H9 (cell line): ENCODE measurements around the gene TNFAIP3. TPM values are rescaled to one million over a fixed set of nuclear protein-coding genes. Genes with fewer than 3 reads are reported as not detected.

Source experiments
- DNase-seq: peaks from one replicate; pipeline ENCODE4 v3.0.0-alpha.2; 2017
- H2AFZ ChIP-seq: one replicate; pipeline ENCODE4 v1.6.1; 2013; ENCODE audit warnings: mild to moderate bottlenecking, low read length, control low read depth, moderate library complexity
- H2AK5ac ChIP-seq: 2 replicates; pipeline ENCODE4 v1.6.1; 2013; ENCODE audit warnings: low read length, control low read depth, mixed read lengths; ENCODE audit not compliant: insufficient read length
- H2BK120ac ChIP-seq: one replicate; pipeline ENCODE4 v1.6.1; 2013; ENCODE audit warnings: low read depth, mild to moderate bottlenecking, low read length, control low read depth, inconsistent platforms; ENCODE audit not compliant: poor library complexity, severe bottlenecking
- H2BK12ac ChIP-seq: 2 replicates; pipeline ENCODE4 v1.6.1; 2013; ENCODE audit warnings: low read length, control low read depth, mixed read lengths, low read depth; ENCODE audit not compliant: insufficient read length
- H2BK15ac ChIP-seq: 2 replicates; pipeline ENCODE4 v1.6.1; 2013; ENCODE audit warnings: low read depth, low read length, control low read depth
- H2BK20ac ChIP-seq: one replicate; pipeline ENCODE4 v1.6.1; 2013; ENCODE audit warnings: low read depth, mild to moderate bottlenecking, low read length, control low read depth, inconsistent platforms; ENCODE audit not compliant: poor library complexity, severe bottlenecking
- H2BK5ac ChIP-seq: 2 replicates; pipeline ENCODE4 v1.6.1; 2013; ENCODE audit warnings: low read length, control low read depth, mixed read lengths; ENCODE audit not compliant: insufficient read length
- H3K14ac ChIP-seq: 2 replicates; pipeline ENCODE4 v1.6.1; 2013; ENCODE audit warnings: low read length, control low read depth; ENCODE audit not compliant: insufficient read depth
- H3K18ac ChIP-seq: 2 replicates; pipeline ENCODE4 v1.6.1; 2013; ENCODE audit warnings: low read depth, mild to moderate bottlenecking, mixed read lengths, low read length, control low read depth; ENCODE audit not compliant: insufficient read length
- H3K23ac ChIP-seq: 2 replicates; pipeline ENCODE4 v1.6.1; 2013; ENCODE audit warnings: low read length, control low read depth, mixed read lengths, low read depth; ENCODE audit not compliant: insufficient read length
- H3K23me2 ChIP-seq: 2 replicates; pipeline ENCODE4 v1.6.1; 2013; ENCODE audit warnings: low read depth, mild to moderate bottlenecking, mixed read lengths, low read length, control low read depth; ENCODE audit not compliant: insufficient read length, poor library complexity, severe bottlenecking
- H3K27ac ChIP-seq: 2 replicates; pipeline ENCODE4 v1.5.1; 2013; ENCODE audit warnings: low read length, control low read depth, mixed read lengths, low read depth; ENCODE audit not compliant: insufficient read length
- H3K27me3 ChIP-seq: 2 replicates; pipeline ENCODE4 v1.6.1; 2013; ENCODE audit warnings: low read length, control low read depth, inconsistent platforms; ENCODE audit not compliant: insufficient read depth
- H3K4ac ChIP-seq: 2 replicates; pipeline ENCODE4 v1.6.1; 2013; ENCODE audit warnings: low read depth, mild to moderate bottlenecking, control low read depth, inconsistent platforms, low read length, moderate library complexity
- H3K4me1 ChIP-seq: 2 replicates; pipeline ENCODE4 v1.6.1; 2013; ENCODE audit warnings: low read length, control low read depth, inconsistent platforms; ENCODE audit not compliant: insufficient read depth
- H3K4me2 ChIP-seq: 2 replicates; pipeline ENCODE4 v1.6.1; 2013; ENCODE audit warnings: low read length, control low read depth, mixed read lengths; ENCODE audit not compliant: insufficient read length, insufficient read depth
- H3K56ac ChIP-seq: 2 replicates; pipeline ENCODE4 v1.6.1; 2013; ENCODE audit warnings: low read depth, mild to moderate bottlenecking, mixed read lengths, low read length, control low read depth; ENCODE audit not compliant: insufficient read length
- H3K79me1 ChIP-seq: 2 replicates; pipeline ENCODE4 v1.6.1; 2013; ENCODE audit warnings: low read depth, mild to moderate bottlenecking, moderate library complexity, low read length, control low read depth, inconsistent platforms; ENCODE audit not compliant: insufficient read depth, poor library complexity, severe bottlenecking
- H3K79me2 ChIP-seq: 2 replicates; pipeline ENCODE4 v1.6.1; 2013; ENCODE audit warnings: low read length, control low read depth, inconsistent platforms; ENCODE audit not compliant: insufficient read depth
- H3K9ac ChIP-seq: 2 replicates; pipeline ENCODE4 v1.6.1; 2013; ENCODE audit warnings: low read length, control low read depth, mixed read lengths; ENCODE audit not compliant: insufficient read length; ENCODE audit errors: extremely low read depth
- H3K9me3 ChIP-seq: one replicate; pipeline ENCODE4 v1.6.1; 2013; ENCODE audit warnings: low read depth, low read length, inconsistent platforms; ENCODE audit not compliant: control insufficient read depth
- H3T11ph ChIP-seq: one replicate; pipeline ENCODE4 v1.6.1; 2013; ENCODE audit warnings: mild to moderate bottlenecking, low read length, control low read depth, inconsistent platforms
- H4K20me1 ChIP-seq: one replicate; pipeline ENCODE4 v1.6.1; 2013; ENCODE audit not compliant: control insufficient read depth, insufficient read length, insufficient read depth
- H4K5ac ChIP-seq: 2 replicates; pipeline ENCODE4 v1.6.1; 2013; ENCODE audit warnings: low read depth, mild to moderate bottlenecking, mixed read lengths, low read length, control low read depth; ENCODE audit not compliant: insufficient read length
- H4K8ac ChIP-seq: replicated peaks from 2 replicates; pipeline ENCODE4 v1.6.1; 2013; ENCODE audit warnings: low read length, control low read depth, mixed read lengths, low read depth; ENCODE audit not compliant: insufficient read length
- H4K91ac ChIP-seq: 2 replicates; pipeline ENCODE4 v1.6.1; 2013; ENCODE audit warnings: low read depth, mild to moderate bottlenecking, moderate library complexity, mixed read lengths, low read length, control low read depth; ENCODE audit not compliant: insufficient read length
- H3K27ac Mint-ChIP-seq, 3 experiments: 2 replicates in 2 of 3; 3 replicates in 1 of 3; pipeline ENCODE4 v1.8.0; 2020 to 2021; ENCODE audit warnings: mixed read lengths in 3 of 3, mild to moderate bottlenecking in 1 of 3, moderate library complexity in 1 of 3
- H3K27me3 Mint-ChIP-seq: 2 replicates; pipeline ENCODE4 v1.8.0; 2021; ENCODE audit warnings: low read depth, mild to moderate bottlenecking, moderate library complexity, mixed read lengths
- H3K36me3 Mint-ChIP-seq, 3 experiments: 2 replicates in 2 of 3; 3 replicates in 1 of 3; pipeline ENCODE4 v1.8.0; 2020 to 2021; ENCODE audit warnings: low read depth in 3 of 3, mixed read lengths in 3 of 3; ENCODE audit not compliant: insufficient read depth in 1 of 3
- H3K4me1 Mint-ChIP-seq, 2 experiments: 2 replicates each; pipeline ENCODE4 v1.8.0; 2020; ENCODE audit warnings: mixed read lengths in 2 of 2
- H3K4me3 Mint-ChIP-seq, 2 experiments: 2 replicates in 1 of 2; 3 replicates in 1 of 2; pipeline ENCODE4 v1.8.0; 2020 to 2021; ENCODE audit warnings: mild to moderate bottlenecking in 2 of 2, mixed read lengths in 2 of 2, moderate library complexity in 1 of 2
- H3K9me3 Mint-ChIP-seq, 2 experiments: 2 replicates in 1 of 2; 3 replicates in 1 of 2; pipeline ENCODE4 v1.8.0; 2020; ENCODE audit warnings: mild to moderate bottlenecking in 2 of 2, mixed read lengths in 2 of 2, moderate library complexity in 1 of 2
- WGBS: extraction: QIAGEN DNeasy Blood & Tissue Kit; methylation state at CpG from one replicate; pipeline ENCODE4 v1.1.7; 2013; ENCODE audit warnings: missing lambda C conversion rate, low lambda C conversion rate, mixed read lengths; ENCODE audit not compliant: insufficient read length; ENCODE audit errors: extremely low coverage; 5-methylcytosine and 5-hydroxymethylcytosine counted together
- total RNA-seq: library from RNA; stranded (reverse); gene quantifications from 2 replicates; pipeline ENCODE4 v1.2.1, GENCODE V29; 2021
- TF ChIP-seq, protein P1 (sequence below): fragments of 200-600 bp; sonication (generic); conservative IDR thresholded peaks from 3 replicates; pipeline ENCODE4 v1.8.0; 2021; ENCODE audit warnings: antibody characterized with exemption, mild to moderate bottlenecking

TNFAIP3 gene
- total RNA-seq, 1 experiment from 2014 or later = 3.7 TPM

- Histone ChIP-seq H3K4ac (no peak overlapping the region), H3K4me2 (no peak overlapping the region), H4K5ac (no peak overlapping the region), H3K4me1 (peaks cover 5% of the 10 kb centered on the region; the same call in 1 of the 2 replicates), H3K27ac (no peak overlapping the region), H2BK5ac (no peak overlapping the region), H3K9ac (no peak overlapping the region), H3K79me1 (no peaks in the 10 kb centered on the region), H2BK12ac (no peak overlapping the region), H3K9me3 (no peaks in the 10 kb centered on the region), H2AFZ (no peak overlapping the region), H3K56ac (no peak overlapping the region), H3K14ac (no peak overlapping the region), H4K20me1 (no peaks in the 10 kb centered on the region), H4K8ac (no peak overlapping the region), H2AK5ac (no peak overlapping the region), H4K91ac (no peak overlapping the region), H3K27me3 (no peaks in the 10 kb centered on the region), H3T11ph (no peak overlapping the region), H3K18ac (no peak overlapping the region), H3K23me2 (no peaks in the 10 kb centered on the region), H3K23ac (no peak overlapping the region), H3K79me2 (no peaks in the 10 kb centered on the region), H2BK15ac (no peak overlapping the region), H2BK120ac (no peak overlapping the region), H2BK20ac (no peak overlapping the region)
- H3K36me3 Mint-ChIP-seq = peaks cover 0 to 16% (median 0%) of the 10 kb centered on the region in 3 experiments; a peak in 4 of 7 replicates
- H3K4me1 Mint-ChIP-seq = peaks cover 18 to 24% of the 10 kb centered on the region in 2 experiments
- DNase-seq = no peak
- H3K27me3 Mint-ChIP-seq = peaks cover 9% of the 10 kb centered on the region
- no peak overlapping the region for H3K27ac Mint-ChIP-seq
- TF ChIP-seq, protein P1, sequence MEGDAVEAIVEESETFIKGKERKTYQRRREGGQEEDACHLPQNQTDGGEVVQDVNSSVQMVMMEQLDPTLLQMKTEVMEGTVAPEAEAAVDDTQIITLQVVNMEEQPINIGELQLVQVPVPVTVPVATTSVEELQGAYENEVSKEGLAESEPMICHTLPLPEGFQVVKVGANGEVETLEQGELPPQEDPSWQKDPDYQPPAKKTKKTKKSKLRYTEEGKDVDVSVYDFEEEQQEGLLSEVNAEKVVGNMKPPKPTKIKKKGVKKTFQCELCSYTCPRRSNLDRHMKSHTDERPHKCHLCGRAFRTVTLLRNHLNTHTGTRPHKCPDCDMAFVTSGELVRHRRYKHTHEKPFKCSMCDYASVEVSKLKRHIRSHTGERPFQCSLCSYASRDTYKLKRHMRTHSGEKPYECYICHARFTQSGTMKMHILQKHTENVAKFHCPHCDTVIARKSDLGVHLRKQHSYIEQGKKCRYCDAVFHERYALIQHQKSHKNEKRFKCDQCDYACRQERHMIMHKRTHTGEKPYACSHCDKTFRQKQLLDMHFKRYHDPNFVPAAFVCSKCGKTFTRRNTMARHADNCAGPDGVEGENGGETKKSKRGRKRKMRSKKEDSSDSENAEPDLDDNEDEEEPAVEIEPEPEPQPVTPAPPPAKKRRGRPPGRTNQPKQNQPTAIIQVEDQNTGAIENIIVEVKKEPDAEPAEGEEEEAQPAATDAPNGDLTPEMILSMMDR = no peak
- no peak overlapping the region for H3K4me3 Mint-ChIP-seq
- peaks cover 0 to 9% of the 10 kb centered on the region in 2 experiments; a peak in 2 of 5 replicates for H3K9me3 Mint-ChIP-seq
- WGBS = no CpG with 5 or more reads among the region's 2 CpGs
Measured at GRCh38 chr6:137882225-137882961, 15.3 kb downstream of the TNFAIP3 start.
